ENCODE data around the gene MYRIP.
"Not testable (repeated sequence)": the region's sequence is repeated elsewhere in the genome, so short reads cannot be mapped to it uniquely, and the experiment has no call there.

The MYRIP gene

GRCh38 chr3:40057077-40057476 is 247.7 kb downstream of the MYRIP start:
- no peaks in the 10 kb centered on the region for H3K27me3 ChIP-seq (ENCODE audit: control insufficient read depth in 1 of 2, insufficient read depth in 2 of 2, low read length in 2 of 2)
- no peaks in the 10 kb centered on the region for H3K4me1 ChIP-seq (ENCODE audit: control insufficient read depth in 1 of 2, insufficient read depth in 2 of 2, low read length in 2 of 2)
- no peaks in the 10 kb centered on the region for H3K9me3 ChIP-seq (ENCODE audit: control insufficient read depth in 1 of 2, low read length in 2 of 2)
- no peak overlapping the region for H3K9ac ChIP-seq (ENCODE audit: low read depth in 1 of 2, low read length in 2 of 2)
- H3K27ac ChIP-seq (ENCODE audit: low read depth, low read length): no peak overlapping the region
- no peaks in the 10 kb centered on the region for H3K36me3 ChIP-seq (ENCODE audit: control insufficient read depth in 1 of 2, insufficient read depth in 2 of 2, low read length in 2 of 2)
- no peak overlapping the region for H3K4me3 ChIP-seq (ENCODE audit: low read depth in 1 of 2, low read length in 2 of 2)

- Histone ChIP-seq H3K9ac (ENCODE audit: low read depth in 1 of 2, low read length in 2 of 2) (no peak overlapping the region), H3K27ac (ENCODE audit: low read depth, low read length) (no peak overlapping the region), H3K27me3 (ENCODE audit: control insufficient read depth in 1 of 2, insufficient read depth in 2 of 2, low read length in 2 of 2) (no peaks in the 10 kb centered on the region), H3K4me1 (ENCODE audit: control insufficient read depth in 1 of 2, insufficient read depth in 2 of 2, low read length in 2 of 2) (no peaks in the 10 kb centered on the region), H3K4me3 (ENCODE audit: low read depth in 1 of 2, low read length in 2 of 2) (no peak overlapping the region), H3K9me3 (ENCODE audit: control insufficient read depth in 1 of 2, low read length in 2 of 2) (no peaks in the 10 kb centered on the region), H3K36me3 (ENCODE audit: control insufficient read depth in 1 of 2, insufficient read depth in 2 of 2, low read length in 2 of 2) (no peaks in the 10 kb centered on the region)
Observed at GRCh38 chr3:40057786-40058185, 248.4 kb downstream of the MYRIP start.

GRCh38 chr3:40068636-40069035 is 259.2 kb downstream of the MYRIP start:
- Histone ChIP-seq H3K9ac (ENCODE audit: low read depth in 1 of 2, low read length in 2 of 2) (no peak overlapping the region), H3K36me3 (ENCODE audit: control insufficient read depth in 1 of 2, insufficient read depth in 2 of 2, low read length in 2 of 2) (no peaks in the 10 kb centered on the region), H3K27ac (ENCODE audit: low read depth, low read length) (no peak overlapping the region), H3K4me3 (ENCODE audit: low read depth in 1 of 2, low read length in 2 of 2) (no peak overlapping the region), H3K9me3 (ENCODE audit: control insufficient read depth in 1 of 2, low read length in 2 of 2) (no peaks in the 10 kb centered on the region), H3K27me3 (ENCODE audit: control insufficient read depth in 1 of 2, insufficient read depth in 2 of 2, low read length in 2 of 2) (no peaks in the 10 kb centered on the region), H3K4me1 (ENCODE audit: control insufficient read depth in 1 of 2, insufficient read depth in 2 of 2, low read length in 2 of 2) (no peaks in the 10 kb centered on the region)

DNA sequence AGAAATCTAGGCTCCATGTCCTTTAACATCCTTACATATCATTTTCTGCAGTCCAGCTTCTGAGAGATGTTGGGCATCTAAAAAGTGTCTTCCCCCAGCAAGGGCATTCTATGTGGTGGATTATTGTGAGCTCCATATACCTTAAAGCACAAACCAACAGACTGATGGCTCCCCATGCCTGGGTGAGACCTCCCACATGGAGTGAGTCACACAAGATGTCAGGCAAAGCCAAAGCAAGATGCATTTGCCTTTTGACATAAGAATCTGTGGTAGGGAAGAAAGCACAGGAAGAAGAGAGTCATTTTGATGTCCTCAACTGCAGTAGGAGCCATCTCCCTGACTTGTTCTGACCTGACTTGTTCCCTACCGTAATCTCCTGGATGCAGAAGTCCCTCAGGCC is 261.4 kb downstream of the MYRIP start:
- Histone ChIP-seq H3K4me1 (ENCODE audit: control insufficient read depth in 1 of 2, insufficient read depth in 2 of 2, low read length in 2 of 2) (no peaks in the 10 kb centered on the region), H3K9ac (ENCODE audit: low read depth in 1 of 2, low read length in 2 of 2) (no peak overlapping the region), H3K27me3 (ENCODE audit: control insufficient read depth in 1 of 2, insufficient read depth in 2 of 2, low read length in 2 of 2) (no peaks in the 10 kb centered on the region), H3K9me3 (ENCODE audit: control insufficient read depth in 1 of 2, low read length in 2 of 2) (no peaks in the 10 kb centered on the region), H3K36me3 (ENCODE audit: control insufficient read depth in 1 of 2, insufficient read depth in 2 of 2, low read length in 2 of 2) (no peaks in the 10 kb centered on the region), H3K4me3 (ENCODE audit: low read depth in 1 of 2, low read length in 2 of 2) (no peak overlapping the region), H3K27ac (ENCODE audit: low read depth, low read length) (no peak overlapping the region)

DNA sequence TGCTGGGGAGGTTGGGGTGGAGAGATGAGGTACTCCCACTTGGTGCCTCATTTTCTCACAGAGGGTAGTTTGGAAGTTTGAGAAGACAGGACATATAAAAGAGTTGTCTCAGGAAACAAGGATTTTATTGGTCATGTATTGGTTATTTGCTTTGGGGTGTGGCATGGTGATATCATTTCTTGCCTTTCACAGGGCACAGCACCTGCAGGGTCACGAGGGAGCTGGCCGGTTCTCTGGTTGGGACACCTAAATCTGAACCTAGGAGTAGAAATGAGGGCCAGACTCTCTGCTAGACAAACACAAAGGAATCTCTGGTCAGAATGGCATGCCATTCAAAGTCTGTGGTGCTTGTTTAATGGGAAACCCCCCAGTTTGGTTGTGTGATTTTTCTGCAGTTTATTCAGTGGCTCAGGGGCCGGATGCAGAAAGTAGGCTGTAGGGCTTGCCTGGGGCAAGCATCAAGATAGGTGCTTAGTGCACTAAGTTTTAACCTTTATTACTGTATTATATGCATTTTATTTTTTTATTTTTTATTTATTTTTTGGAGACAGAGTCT is 262.4 kb downstream of the MYRIP start:
- Histone ChIP-seq H3K9ac (ENCODE audit: low read depth in 1 of 2, low read length in 2 of 2) (no peak overlapping the region), H3K4me3 (ENCODE audit: low read depth in 1 of 2, low read length in 2 of 2) (no peak overlapping the region), H3K4me1 (ENCODE audit: control insufficient read depth in 1 of 2, insufficient read depth in 2 of 2, low read length in 2 of 2) (no peaks in the 10 kb centered on the region), H3K36me3 (ENCODE audit: control insufficient read depth in 1 of 2, insufficient read depth in 2 of 2, low read length in 2 of 2) (no peaks in the 10 kb centered on the region), H3K27ac (ENCODE audit: low read depth, low read length) (no peak overlapping the region), H3K27me3 (ENCODE audit: control insufficient read depth in 1 of 2, insufficient read depth in 2 of 2, low read length in 2 of 2) (no peaks in the 10 kb centered on the region), H3K9me3 (ENCODE audit: control insufficient read depth in 1 of 2, low read length in 2 of 2) (no peaks in the 10 kb centered on the region)

GRCh38 chr3:40073310-40074007 is 264.1 kb downstream of the MYRIP start:
- Histone ChIP-seq H3K4me1 (ENCODE audit: control insufficient read depth in 1 of 2, insufficient read depth in 2 of 2, low read length in 2 of 2) (no peaks in the 10 kb centered on the region), H3K9me3 (ENCODE audit: control insufficient read depth in 1 of 2, low read length in 2 of 2) (no peaks in the 10 kb centered on the region), H3K36me3 (ENCODE audit: control insufficient read depth in 1 of 2, insufficient read depth in 2 of 2, low read length in 2 of 2) (no peaks in the 10 kb centered on the region), H3K27ac (ENCODE audit: low read depth, low read length) (no peak overlapping the region), H3K9ac (ENCODE audit: low read depth in 1 of 2, low read length in 2 of 2) (no peak overlapping the region), H3K4me3 (ENCODE audit: low read depth in 1 of 2, low read length in 2 of 2) (no peak overlapping the region), H3K27me3 (ENCODE audit: control insufficient read depth in 1 of 2, insufficient read depth in 2 of 2, low read length in 2 of 2) (no peaks in the 10 kb centered on the region)

GRCh38 chr3:40077139-40077538 is 267.7 kb downstream of the MYRIP start:
- H3K4me3 ChIP-seq (ENCODE audit: low read depth in 1 of 2, low read length in 2 of 2); H3K9me3 ChIP-seq (ENCODE audit: control insufficient read depth in 1 of 2, low read length in 2 of 2); H3K27ac ChIP-seq (ENCODE audit: low read depth, low read length); H3K4me1 ChIP-seq (ENCODE audit: control insufficient read depth in 1 of 2, insufficient read depth in 2 of 2, low read length in 2 of 2); H3K9ac ChIP-seq (ENCODE audit: low read depth in 1 of 2, low read length in 2 of 2); H3K27me3 ChIP-seq (ENCODE audit: control insufficient read depth in 1 of 2, insufficient read depth in 2 of 2, low read length in 2 of 2); H3K36me3 ChIP-seq (ENCODE audit: control insufficient read depth in 1 of 2, insufficient read depth in 2 of 2, low read length in 2 of 2): not testable (repeated sequence)

GRCh38 chr3:40077828-40078492 is 268.6 kb downstream of the MYRIP start:
- not testable (repeated sequence) for H3K4me3 ChIP-seq (ENCODE audit: low read depth in 1 of 2, low read length in 2 of 2); H3K27me3 ChIP-seq (ENCODE audit: control insufficient read depth in 1 of 2, insufficient read depth in 2 of 2, low read length in 2 of 2); H3K27ac ChIP-seq (ENCODE audit: low read depth, low read length)

DNA sequence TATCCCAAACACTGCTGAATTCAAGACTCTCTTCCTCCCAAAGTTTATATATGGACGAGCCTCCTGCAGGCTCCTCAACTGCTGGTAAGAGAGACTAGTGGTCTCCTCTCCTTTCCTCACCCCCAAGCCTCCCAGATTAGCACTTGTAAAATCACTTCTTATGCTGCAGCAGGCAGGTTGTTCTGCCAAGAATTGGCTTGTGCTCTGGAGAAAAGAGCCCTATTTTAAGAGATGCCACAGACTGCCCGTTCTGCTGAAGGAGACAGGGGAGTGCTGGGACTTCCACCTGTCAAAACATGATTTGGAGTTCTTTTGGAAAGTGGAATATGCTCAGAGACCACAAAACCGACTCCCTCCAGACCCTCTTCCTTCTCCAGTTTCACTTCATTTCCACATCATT is 269.2 kb downstream of the MYRIP start:
- H3K27ac ChIP-seq (ENCODE audit: low read depth, low read length): no peak overlapping the region

More at GRCh38 chr3:40077828-40078492, 268.6 kb downstream of the MYRIP start:
- not testable (repeated sequence) for H3K9ac ChIP-seq (ENCODE audit: low read depth in 1 of 2, low read length in 2 of 2); H3K4me1 ChIP-seq (ENCODE audit: control insufficient read depth in 1 of 2, insufficient read depth in 2 of 2, low read length in 2 of 2); H3K36me3 ChIP-seq (ENCODE audit: control insufficient read depth in 1 of 2, insufficient read depth in 2 of 2, low read length in 2 of 2); H3K9me3 ChIP-seq (ENCODE audit: control insufficient read depth in 1 of 2, low read length in 2 of 2)

GRCh38 chr3:40079203-40079846 is 269.9 kb downstream of the MYRIP start:
- H3K4me1 ChIP-seq (ENCODE audit: control insufficient read depth in 1 of 2, insufficient read depth in 2 of 2, low read length in 2 of 2): no peaks in the 10 kb centered on the region
- H3K27me3 ChIP-seq (ENCODE audit: control insufficient read depth in 1 of 2, insufficient read depth in 2 of 2, low read length in 2 of 2): no peaks in the 10 kb centered on the region
- H3K36me3 ChIP-seq (ENCODE audit: control insufficient read depth in 1 of 2, insufficient read depth in 2 of 2, low read length in 2 of 2): no peaks in the 10 kb centered on the region
- peaks cover 0 to 2% of the 10 kb centered on the region in 2 donors for H3K9me3 ChIP-seq (ENCODE audit: control insufficient read depth in 1 of 2, low read length in 2 of 2)
- no peak overlapping the region for H3K27ac ChIP-seq (ENCODE audit: low read depth, low read length)
- H3K4me3 ChIP-seq (ENCODE audit: low read depth in 1 of 2, low read length in 2 of 2): no peak overlapping the region
- no peak overlapping the region for H3K9ac ChIP-seq (ENCODE audit: low read depth in 1 of 2, low read length in 2 of 2)

More for the DNA sequence above, 269.2 kb downstream of the MYRIP start:
- Histone ChIP-seq H3K9ac (ENCODE audit: low read depth in 1 of 2, low read length in 2 of 2) (no peak overlapping the region), H3K27me3 (ENCODE audit: control insufficient read depth in 1 of 2, insufficient read depth in 2 of 2, low read length in 2 of 2) (no peaks in the 10 kb centered on the region), H3K36me3 (ENCODE audit: control insufficient read depth in 1 of 2, insufficient read depth in 2 of 2, low read length in 2 of 2) (no peaks in the 10 kb centered on the region), H3K9me3 (ENCODE audit: control insufficient read depth in 1 of 2, low read length in 2 of 2) (peaks cover 0 to 2% of the 10 kb centered on the region in 2 donors), H3K4me1 (ENCODE audit: control insufficient read depth in 1 of 2, insufficient read depth in 2 of 2, low read length in 2 of 2) (no peaks in the 10 kb centered on the region), H3K4me3 (ENCODE audit: low read depth in 1 of 2, low read length in 2 of 2) (no peak overlapping the region)

Measured in duodenal mucosa (tissue), 2 donors.